K562 (cell line): Measurements from ENCODE around the gene MROH8. TPM values are rescaled to one million over a fixed set of nuclear protein-coding genes. Genes with fewer than 3 reads are reported as not detected.

Experiments
- ATAC-seq: fragments of 200-7000 bp; cut with Tn5 transposase; 3 replicates; pipeline ENCODE4 v1.9.1; 2020; ENCODE audit warnings: moderate library complexity
- BruUV-seq: library from RNA; stranded (reverse); fragments of 400-500 nt; replicated peaks from 2 replicates; lab custom pipeline; 2021; lab: Mats Ljungman, UMichigan
- CTCF ChIA-PET: fragments of 300-600 bp; formaldehyde crosslinking; extraction: SDS; loops from one replicate; lab custom pipeline; 2021; ENCODE audit warnings: low intra/inter-chr PET ratio; lab: Yijun Ruan, JAX
- POLR2A ChIA-PET: fragments of 300-600, 350-650 bp; sonication (Branson Sonifier 250); formaldehyde crosslinking; extraction: SDS; loops from one replicate; lab custom pipeline; 2021; ENCODE audit warnings: antibody characterized with exemption, inconsistent platforms; lab: Yijun Ruan, JAX
- DNase-seq, 4 experiments: peaks; one replicate each; pipeline versions ENCODE4 v3.0.0 to v3.0.0-alpha.2; 2011 to 2018; ENCODE audit warnings: low spot score in 3 of 4, mixed read lengths in 3 of 4; ENCODE audit errors: extremely low read depth in 1 of 4
- FAIRE-seq: peaks from 2 replicates; lab custom pipeline; 2011; peaks lifted over from hg19 to GRCh38; lab: Jason Lieb, UNC
- H2AFZ ChIP-seq: 2 replicates; pipeline ENCODE4 v1.6.0; 2011; ENCODE audit warnings: low read depth, low read length, control low read depth, inconsistent platforms
- H3K27ac ChIP-seq: fragments of 200-600 bp; 3 replicates; pipeline ENCODE4 v1.8.0; 2011; ENCODE audit warnings: low read depth, mild to moderate bottlenecking, control low read depth, inconsistent platforms, low read length, moderate library complexity, mixed read lengths; ENCODE audit errors: extremely low read depth
- H3K27me3 ChIP-seq, 2 experiments: fragments of 300-600 bp in 1 of 2; 2 replicates in 1 of 2; 3 replicates in 1 of 2; pipeline versions ENCODE4 v1.6.0 to v1.8.0; 2011; ENCODE audit warnings: inconsistent platforms in 2 of 2, low read length in 2 of 2, mild to moderate bottlenecking in 1 of 2, mixed read lengths in 1 of 2, moderate library complexity in 1 of 2; ENCODE audit not compliant: control insufficient read depth in 2 of 2, insufficient read depth in 2 of 2
- H3K36me3 ChIP-seq: fragments of 300-600 bp; 3 replicates; pipeline ENCODE4 v1.8.0; 2011; ENCODE audit warnings: mild to moderate bottlenecking, low read length, inconsistent platforms; ENCODE audit not compliant: control insufficient read depth, insufficient read depth
- H3K4me1 ChIP-seq, 2 experiments: fragments of 200-600 bp in 1 of 2; replicated peaks in 1 of 2; 2 replicates in 1 of 2; 3 replicates in 1 of 2; pipeline versions ENCODE4 v1.5.1 to v1.8.0; 2011; ENCODE audit warnings: inconsistent platforms in 2 of 2, low read length in 2 of 2, mild to moderate bottlenecking in 1 of 2, mixed read lengths in 1 of 2, moderate library complexity in 1 of 2; ENCODE audit not compliant: control insufficient read depth in 2 of 2, insufficient read depth in 2 of 2
- H3K4me2 ChIP-seq: 2 replicates; pipeline ENCODE4 v1.6.1; 2011; ENCODE audit warnings: low read length, control low read depth, inconsistent platforms, mixed read lengths; ENCODE audit not compliant: insufficient read depth
- H3K4me3 ChIP-seq: fragments of 200-600 bp; sonication (generic), shearing (Covaris generic); 2 replicates; pipeline ENCODE4 v1.5.1; 2016; ENCODE audit warnings: control low read depth, inconsistent platforms
- H3K79me2 ChIP-seq: fragments of 200-600 bp; 3 replicates; pipeline ENCODE4 v1.8.0; 2011; ENCODE audit warnings: low read length, inconsistent platforms; ENCODE audit not compliant: control insufficient read depth, insufficient read depth
- H3K9ac ChIP-seq, 2 experiments: 2 replicates each; pipeline versions ENCODE4 v1.6.0 to v1.6.1; 2011; ENCODE audit warnings: low read depth in 2 of 2, low read length in 2 of 2, control low read depth in 1 of 2, inconsistent platforms in 1 of 2, mild to moderate bottlenecking in 1 of 2, mixed read lengths in 1 of 2; ENCODE audit not compliant: insufficient read depth in 1 of 2
- H3K9me1 ChIP-seq: one replicate; pipeline ENCODE4 v1.6.0; 2011; ENCODE audit warnings: inconsistent platforms, mild to moderate bottlenecking, low read length, moderate library complexity; ENCODE audit not compliant: control insufficient read depth, insufficient read depth
- H3K9me3 ChIP-seq: replicated peaks from 2 replicates; pipeline ENCODE4 v1.5.1; 2011; ENCODE audit warnings: low read depth, low read length, inconsistent platforms; ENCODE audit not compliant: control insufficient read depth, insufficient read depth
- H4K20me1 ChIP-seq: replicated peaks from 2 replicates; pipeline ENCODE4 v1.6.1; 2011; ENCODE audit warnings: low read length, inconsistent platforms, mixed read lengths; ENCODE audit not compliant: control insufficient read depth, insufficient read depth
- ARID1B ChIP-seq: fragments of 450-650 bp; IDR thresholded peaks from 2 replicates; pipeline ENCODE4 v1.6.1; 2016; ENCODE audit warnings: antibody characterized with exemption, mild to moderate bottlenecking, inconsistent platforms
- BCOR ChIP-seq: fragments of 450-650 bp; IDR thresholded peaks from 2 replicates; pipeline ENCODE4 v1.6.1; 2016
- CEBPG ChIP-seq, 3 experiments: fragments of 200-800 bp in 1 of 3; sonication (Bioruptor generic) in 1 of 3; sonication (generic) in 1 of 3; formaldehyde crosslinking in 1 of 3; IDR thresholded peaks in 2 of 3; conservative IDR thresholded peaks in 1 of 3; 2 replicates each; pipeline versions ENCODE4 v1.6.1 to v1.8.0; 2016 to 2022; ENCODE audit warnings: missing compliant biosample characterization in 2 of 3, missing genetic modification characterization in 2 of 3, mild to moderate bottlenecking in 1 of 3, missing genetic modification reagents in 1 of 3
- CSDE1 ChIP-seq, 2 experiments: fragments of 450-650 bp; IDR thresholded peaks; 2 replicates each; pipeline ENCODE4 v1.6.1; 2016; ENCODE audit warnings: mild to moderate bottlenecking in 1 of 2
- RBM25 ChIP-seq: fragments of 200-400 bp; formaldehyde crosslinking; IDR thresholded peaks from 2 replicates; pipeline ENCODE4 v1.6.1; 2018; ENCODE audit warnings: low read length, low read depth, moderate library complexity; ENCODE audit not compliant: severe bottlenecking
- ZNF212 ChIP-seq: fragments of 450-650 bp; formaldehyde crosslinking; IDR thresholded peaks from 2 replicates; pipeline ENCODE4 v1.4.0; 2020; ENCODE audit warnings: mild to moderate bottlenecking
- WGBS: fragments of 100-300 bp; shearing (Covaris generic); methylation state at CpG from one replicate; pipeline ENCODE4 v1.1.6; 2016; ENCODE audit warnings: low coverage, mixed read lengths; ENCODE audit not compliant: insufficient coverage; ENCODE audit errors: missing lambda C conversion rate; 5-methylcytosine and 5-hydroxymethylcytosine counted together
- in situ Hi-C: fragments of 300-500 bp; cut with MboI; formaldehyde crosslinking; loops from 4 replicates; pipeline ENCODE4 v1.15.0; 2018; ENCODE audit warnings: inconsistent platforms, mixed read lengths
- intact Hi-C: fragments of 100-400 bp; cut with micrococcal nuclease; formaldehyde crosslinking; loops from 2 replicates; pipeline ENCODE4 v1.14.2; 2022
- polyA plus RNA-seq, 8 experiments: library from polyadenylated mRNA; depleted of rRNA in 4 of 8; stranded (reverse) in 5 of 8; unstranded in 3 of 8; fragments of >200 nt; fragmentation: Nextera tagmentation in 2 of 8; fragmentation: Illumina TruSeq in 1 of 8; extraction: Ambion mirVana in 2 of 8; extraction: Trizol in 1 of 8; gene quantifications; 2 replicates each; pipeline versions ENCODE4 v1.2.1 to v1.2.3, GENCODE V29; 2011 to 2014; ENCODE audit warnings: inconsistent platforms in 1 of 8, missing spikeins in 1 of 8
- total RNA-seq, 7 experiments: library from RNA; depleted of rRNA in 6 of 7; stranded (reverse); fragments of >200 nt in 6 of 7; fragmentation: Illumina TruSeq in 2 of 7; extraction: Trizol in 2 of 7; gene quantifications; 2 replicates each; pipeline versions ENCODE4 v1.2.1 to v1.2.3, GENCODE V29; 2011 to 2021; ENCODE audit warnings: low replicate concordance in 1 of 7
- TF ChIP-seq, protein P1 (sequence below): fragments of 450-650 bp; formaldehyde crosslinking; IDR thresholded peaks from 2 replicates; pipeline ENCODE4 v1.4.0; 2022; ENCODE audit warnings: mild to moderate bottlenecking, moderate library complexity

Gene MROH8
- total and polyA plus RNA-seq, 9 of the 15 experiments (the other 6 are each of a cell fraction or from before 2014, with no cell fraction given), result 0.21 to 1.5 (median 0.78) TPM

DNA sequence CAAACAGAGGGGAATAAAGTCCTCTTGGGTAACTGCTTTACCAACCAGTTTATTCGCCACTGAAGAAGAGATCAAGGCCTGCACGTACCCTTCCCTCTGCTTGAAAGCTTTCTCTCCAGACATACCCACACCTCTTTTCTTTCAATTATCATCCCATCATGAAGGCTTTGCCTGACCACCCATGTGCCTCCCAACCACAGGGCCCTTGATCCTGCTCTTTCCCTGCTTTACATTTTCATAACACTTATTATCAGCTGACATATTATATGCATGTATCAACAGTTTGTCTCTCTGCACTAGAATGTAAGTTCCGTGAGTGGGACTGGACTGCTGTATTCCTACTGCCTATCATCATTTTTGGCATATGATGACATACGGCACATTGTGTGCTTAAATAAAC, 21.1 kb downstream of the MROH8 start:
- Histone ChIP-seq H2AFZ (peak overlapping the region; percentile 63; the same call in 1 of the 2 replicates), H3K9ac (no peak overlapping the region), H3K4me1 (peaks cover 35 to 39% of the 10 kb centered on the region in 2 experiments; a peak in 4 of 5 replicates), H3K79me2 (no peaks in the 10 kb centered on the region), H3K27me3 (no peaks in the 10 kb centered on the region), H3K4me2 (no peak overlapping the region), H3K27ac (no peak overlapping the region; the same call in 2 of the 3 replicates), H3K4me3 (no peak overlapping the region), H4K20me1 (no peaks in the 10 kb centered on the region), H3K9me3 (no peaks in the 10 kb centered on the region), H3K36me3 (no peaks in the 10 kb centered on the region), H3K9me1 (no peaks in the 10 kb centered on the region)
- WGBS, result 82% methylated on average over 4 of the region's 4 CpGs
- POLR2A ChIA-PET, result interaction anchor here (0.6 to 1.6 kb wide), 4 partner anchors 13 to 435 kb away, joined by 3 to 4 read pairs (median 3); no protein-coding TSS in a partner anchor
- no peak for FAIRE-seq
- CTCF ChIA-PET, result no interaction called here
- BruUV-seq, result no TSS peak
- intact Hi-C loops, result no loop called here
- DNase-seq, result no peak
- TF ChIP-seq ARID1B (no peak), ZNF212 (CRISPR knock-in tag) (no peak), CEBPG (CRISPR knock-in tag; IDR thresholded peaks at IDR 0.05) (no peak), CEBPG (tag; conservative IDR thresholded peaks at IDR 0.05 in 1 of 2, IDR thresholded peaks at IDR 0.05 in 1 of 2) (no peak), BCOR (peak; percentile 63; the same call in 1 of the 2 replicates), CSDE1 (IDR thresholded peaks at IDR 0.05) (no peak), RBM25 (peak; percentile 66)
- TF ChIP-seq, protein P1, sequence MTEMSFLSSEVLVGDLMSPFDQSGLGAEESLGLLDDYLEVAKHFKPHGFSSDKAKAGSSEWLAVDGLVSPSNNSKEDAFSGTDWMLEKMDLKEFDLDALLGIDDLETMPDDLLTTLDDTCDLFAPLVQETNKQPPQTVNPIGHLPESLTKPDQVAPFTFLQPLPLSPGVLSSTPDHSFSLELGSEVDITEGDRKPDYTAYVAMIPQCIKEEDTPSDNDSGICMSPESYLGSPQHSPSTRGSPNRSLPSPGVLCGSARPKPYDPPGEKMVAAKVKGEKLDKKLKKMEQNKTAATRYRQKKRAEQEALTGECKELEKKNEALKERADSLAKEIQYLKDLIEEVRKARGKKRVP (CRISPR knock-in tag), result no peak
- no peak for ATAC-seq
- in situ Hi-C loops, result no loop called here
